Measurements from ENCODE around the gene STK36. TPM values are rescaled to one million over a fixed set of nuclear protein-coding genes. Genes with fewer than 3 reads are reported as not detected.

STK36 gene
- total RNA-seq, 1 donor from 2014 or later: 75.1 TPM

DNA sequence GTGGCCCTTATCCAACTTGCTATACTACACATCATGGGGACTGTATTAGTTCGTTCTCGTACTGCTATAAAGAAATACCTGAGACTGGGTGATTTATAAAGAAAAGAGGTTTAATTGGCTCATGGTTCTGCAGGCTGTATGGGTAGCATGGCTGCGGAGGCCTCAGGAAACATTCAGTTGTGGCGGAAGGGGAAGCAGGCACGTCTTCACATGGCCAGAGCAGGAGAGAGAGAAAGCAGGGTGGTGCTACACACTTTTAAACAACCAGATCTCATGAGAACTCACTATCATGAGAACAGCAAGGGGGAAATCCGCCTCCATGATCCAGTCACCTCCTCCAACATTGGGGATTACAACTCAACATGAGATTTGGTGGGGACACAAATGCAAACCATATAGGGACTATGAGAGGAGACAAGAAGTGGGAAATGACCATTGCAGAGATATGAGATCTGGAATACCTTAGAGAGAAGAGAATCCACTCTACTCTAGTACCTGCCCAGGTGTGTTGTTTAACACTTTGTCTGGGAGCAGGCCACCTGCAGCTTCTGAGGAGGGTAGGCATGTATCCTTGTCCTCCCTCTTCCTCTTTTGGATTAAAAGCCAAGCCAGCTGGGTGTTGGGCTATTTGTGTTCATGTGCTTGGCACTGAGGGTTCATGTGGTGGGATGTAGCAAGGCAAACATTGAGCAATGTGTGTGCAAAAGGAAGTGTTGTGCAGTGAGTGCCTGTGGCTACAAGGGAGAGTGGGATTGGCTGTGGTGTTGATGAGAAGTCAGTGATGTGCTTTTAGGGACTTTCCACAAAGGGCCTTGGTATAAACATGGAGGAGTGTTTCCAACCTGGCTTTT is 61.5 kb downstream of the STK36 start:
- no peak for DNase-seq (ENCODE audit: low spot score)
- peaks cover 19% of the 10 kb centered on the region for H3K36me3 Mint-ChIP-seq (ENCODE audit: low read depth, unreplicated experiment)
- TF ChIP-seq, protein P1, sequence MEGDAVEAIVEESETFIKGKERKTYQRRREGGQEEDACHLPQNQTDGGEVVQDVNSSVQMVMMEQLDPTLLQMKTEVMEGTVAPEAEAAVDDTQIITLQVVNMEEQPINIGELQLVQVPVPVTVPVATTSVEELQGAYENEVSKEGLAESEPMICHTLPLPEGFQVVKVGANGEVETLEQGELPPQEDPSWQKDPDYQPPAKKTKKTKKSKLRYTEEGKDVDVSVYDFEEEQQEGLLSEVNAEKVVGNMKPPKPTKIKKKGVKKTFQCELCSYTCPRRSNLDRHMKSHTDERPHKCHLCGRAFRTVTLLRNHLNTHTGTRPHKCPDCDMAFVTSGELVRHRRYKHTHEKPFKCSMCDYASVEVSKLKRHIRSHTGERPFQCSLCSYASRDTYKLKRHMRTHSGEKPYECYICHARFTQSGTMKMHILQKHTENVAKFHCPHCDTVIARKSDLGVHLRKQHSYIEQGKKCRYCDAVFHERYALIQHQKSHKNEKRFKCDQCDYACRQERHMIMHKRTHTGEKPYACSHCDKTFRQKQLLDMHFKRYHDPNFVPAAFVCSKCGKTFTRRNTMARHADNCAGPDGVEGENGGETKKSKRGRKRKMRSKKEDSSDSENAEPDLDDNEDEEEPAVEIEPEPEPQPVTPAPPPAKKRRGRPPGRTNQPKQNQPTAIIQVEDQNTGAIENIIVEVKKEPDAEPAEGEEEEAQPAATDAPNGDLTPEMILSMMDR (IDR thresholded peaks at IDR 0.05; ENCODE audit: unreplicated experiment): no peak
- no peaks in the 10 kb centered on the region for H3K27me3 Mint-ChIP-seq (ENCODE audit: unreplicated experiment)
- no peak overlapping the region for H3K4me3 Mint-ChIP-seq (ENCODE audit: unreplicated experiment)
- no peaks in the 10 kb centered on the region for H3K9me3 Mint-ChIP-seq (ENCODE audit: unreplicated experiment)
- H3K27ac Mint-ChIP-seq (ENCODE audit: unreplicated experiment): no peak overlapping the region
- H3K4me1 Mint-ChIP-seq (ENCODE audit: unreplicated experiment): peaks cover 20% of the 10 kb centered on the region

DNA sequence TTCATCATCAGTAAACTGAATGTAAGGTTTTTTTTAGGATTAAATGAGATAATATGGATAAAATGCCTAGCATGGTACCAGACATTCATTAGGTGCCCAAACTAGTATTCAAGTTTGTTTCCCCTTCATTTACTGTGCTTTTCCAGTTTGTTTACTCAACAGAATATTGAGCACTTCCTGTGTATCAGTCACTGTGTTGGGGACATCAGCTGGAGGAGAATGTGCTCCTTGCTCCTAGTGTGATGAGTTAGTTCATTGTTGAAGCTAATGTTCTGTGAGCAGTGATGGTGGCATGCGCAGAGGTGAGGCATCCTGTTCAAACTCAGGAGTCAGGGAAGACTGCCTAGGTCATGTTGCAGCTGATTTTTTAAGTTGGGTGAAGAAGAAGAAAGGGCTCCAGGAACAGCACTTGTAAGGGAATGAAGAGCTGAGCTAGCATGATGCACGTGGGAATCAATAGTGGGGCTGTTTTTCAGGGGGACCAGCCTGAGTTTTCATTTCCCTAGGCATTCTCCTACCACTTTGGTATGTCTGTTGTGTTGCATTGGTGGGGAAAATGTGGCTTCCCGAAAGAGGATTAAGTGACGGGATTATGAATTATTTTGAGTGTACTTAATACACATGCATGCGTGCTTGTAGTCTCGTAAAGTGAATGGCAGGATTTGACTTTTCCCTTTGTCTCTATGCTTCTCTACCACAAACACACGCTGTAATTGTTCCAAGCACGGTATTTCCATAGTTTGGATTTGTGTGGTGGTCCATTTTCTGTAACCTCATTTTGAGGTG is 62.5 kb downstream of the STK36 start:
- Mint-ChIP-seq H3K27me3 (ENCODE audit: unreplicated experiment) (no peaks in the 10 kb centered on the region), H3K4me1 (ENCODE audit: unreplicated experiment) (peaks cover 20% of the 10 kb centered on the region), H3K4me3 (ENCODE audit: unreplicated experiment) (no peak overlapping the region), H3K27ac (ENCODE audit: unreplicated experiment) (no peak overlapping the region), H3K9me3 (ENCODE audit: unreplicated experiment) (no peaks in the 10 kb centered on the region), H3K36me3 (ENCODE audit: low read depth, unreplicated experiment) (peaks cover 19% of the 10 kb centered on the region)
- no peak for DNase-seq (ENCODE audit: low spot score)
- TF ChIP-seq, protein P1 (IDR thresholded peaks at IDR 0.05; ENCODE audit: unreplicated experiment): no peak

DNA sequence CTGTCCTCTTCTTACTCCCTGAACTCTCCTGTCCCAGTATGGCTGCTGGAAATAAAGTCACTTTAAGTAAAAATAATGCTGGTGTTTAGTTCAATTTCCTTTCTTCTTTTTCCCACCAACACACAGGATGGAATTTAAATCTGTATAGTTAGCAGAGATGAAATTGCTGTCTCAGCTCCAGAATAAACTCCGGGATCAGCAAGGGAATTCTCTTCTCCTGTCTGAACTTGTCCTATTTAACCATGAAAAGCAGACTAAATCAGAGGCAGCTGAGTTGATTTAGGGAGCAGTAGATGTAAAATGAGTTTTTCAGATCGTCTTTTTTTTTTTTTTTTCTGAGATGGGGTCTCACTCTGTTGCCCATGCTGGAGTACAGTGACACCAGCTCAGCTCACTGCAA is 64.6 kb downstream of the STK36 start:
- no peak for DNase-seq (ENCODE audit: low spot score)
- Mint-ChIP-seq H3K36me3 (ENCODE audit: low read depth, unreplicated experiment) (peaks cover 24% of the 10 kb centered on the region), H3K9me3 (ENCODE audit: unreplicated experiment) (no peaks in the 10 kb centered on the region), H3K27ac (ENCODE audit: unreplicated experiment) (no peak overlapping the region), H3K27me3 (ENCODE audit: unreplicated experiment) (no peaks in the 10 kb centered on the region), H3K4me1 (ENCODE audit: unreplicated experiment) (peaks cover 19% of the 10 kb centered on the region), H3K4me3 (ENCODE audit: unreplicated experiment) (no peak overlapping the region)
- TF ChIP-seq, protein P1 (IDR thresholded peaks at IDR 0.05; ENCODE audit: unreplicated experiment): no peak

DNA sequence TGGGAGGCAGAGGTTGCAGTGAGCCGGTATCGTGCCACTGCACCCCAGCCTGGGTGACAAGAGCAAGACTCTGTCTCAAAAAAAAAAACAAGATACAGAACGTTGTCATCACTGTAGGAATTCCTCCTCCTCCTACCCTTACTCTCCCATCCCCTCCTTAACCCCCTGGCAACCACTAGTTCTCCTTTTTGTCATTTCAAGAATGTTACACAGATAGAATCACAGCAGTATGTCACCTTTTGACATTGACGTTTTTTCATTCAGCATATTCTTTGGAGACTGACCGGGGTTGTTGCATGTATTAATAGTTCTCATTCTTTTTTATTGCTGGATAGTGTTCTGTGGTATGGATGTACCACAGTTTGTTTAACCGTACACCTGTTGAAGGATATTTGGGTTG is 71.2 kb downstream of the STK36 start:
- Mint-ChIP-seq H3K4me3 (ENCODE audit: unreplicated experiment) (no peak overlapping the region), H3K27ac (ENCODE audit: unreplicated experiment) (no peak overlapping the region), H3K27me3 (ENCODE audit: unreplicated experiment) (peaks cover 3% of the 10 kb centered on the region), H3K4me1 (ENCODE audit: unreplicated experiment) (no peaks in the 10 kb centered on the region), H3K36me3 (ENCODE audit: low read depth, unreplicated experiment) (peaks cover 50% of the 10 kb centered on the region), H3K9me3 (ENCODE audit: unreplicated experiment) (no peaks in the 10 kb centered on the region)
- no peak for DNase-seq (ENCODE audit: low spot score)
- TF ChIP-seq, protein P1 (IDR thresholded peaks at IDR 0.05; ENCODE audit: unreplicated experiment): no peak

DNA sequence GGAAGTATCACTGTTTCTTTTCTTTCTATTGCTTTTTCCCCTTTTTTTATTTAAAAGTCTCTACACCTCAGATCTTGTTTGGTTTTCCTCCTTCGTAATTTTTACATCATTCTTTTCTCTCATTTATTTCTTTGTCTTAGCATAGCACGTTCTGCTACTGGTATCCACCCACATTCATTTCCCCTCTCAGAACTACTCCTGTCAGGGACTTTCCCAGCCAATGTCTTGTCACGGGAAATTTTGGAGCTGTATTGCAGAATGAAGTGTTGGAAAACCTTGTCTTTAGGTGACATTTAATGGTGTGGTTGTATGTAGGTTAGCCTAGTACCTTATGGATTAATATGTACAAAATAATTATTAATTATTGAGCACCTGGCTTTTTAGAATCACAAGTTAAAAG is 72.7 kb downstream of the STK36 start:
- peaks cover 56% of the 10 kb centered on the region for H3K36me3 Mint-ChIP-seq (ENCODE audit: low read depth, unreplicated experiment)

More for the DNA sequence above, 72.7 kb downstream of the STK36 start:
- TF ChIP-seq, protein P1 (IDR thresholded peaks at IDR 0.05; ENCODE audit: unreplicated experiment): no peak
- Mint-ChIP-seq H3K27me3 (ENCODE audit: unreplicated experiment) (peaks cover 3% of the 10 kb centered on the region), H3K9me3 (ENCODE audit: unreplicated experiment) (no peaks in the 10 kb centered on the region), H3K4me3 (ENCODE audit: unreplicated experiment) (no peak overlapping the region), H3K27ac (ENCODE audit: unreplicated experiment) (no peak overlapping the region), H3K4me1 (ENCODE audit: unreplicated experiment) (no peaks in the 10 kb centered on the region)
- no peak for DNase-seq (ENCODE audit: low spot score)
